ENCODE data around the gene UAP1L1. TPM values are rescaled to one million over a fixed set of nuclear protein-coding genes. Genes with fewer than 3 reads are reported as not detected.

Gene UAP1L1
- total and polyA plus RNA-seq, 2 of the 4 experiments (the other 2 are of a cell fraction), result 2.3 to 9.8 TPM

GRCh38 chr9:137050570-137050969 is 26.7 kb upstream of the UAP1L1 start:
- Histone ChIP-seq H2BK5ac (ENCODE audit: low read depth, low read length, poor library complexity, severe bottlenecking) (no peak overlapping the region), H3K9me1 (ENCODE audit: insufficient read depth, low read length) (no peaks in the 10 kb centered on the region), H3K9me3 (ENCODE audit: control insufficient read depth, insufficient read depth, low read length) (no peaks in the 10 kb centered on the region), H2BK15ac (ENCODE audit: low read depth, low read length) (no peak overlapping the region), H2BK20ac (ENCODE audit: low read depth, low read length) (no peak overlapping the region), H3K4me1 (ENCODE audit: control insufficient read depth, insufficient read depth, low read length) (no peaks in the 10 kb centered on the region; the same call in 1 of the 2 replicates), H4K5ac (ENCODE audit: low read depth, low read length) (no peak overlapping the region), H4K20me1 (ENCODE audit: insufficient read depth, low read length) (no peaks in the 10 kb centered on the region; the same call in 1 of the 2 replicates), H3K27ac (ENCODE audit: insufficient read depth, low read length) (no peak overlapping the region), H3K23ac (ENCODE audit: low read depth, low read length) (no peak overlapping the region), H4K8ac (ENCODE audit: low read depth in 2 of 2, low read length in 2 of 2) (no peak overlapping the region), H3K56ac (ENCODE audit: extremely low read depth, insufficient read depth, low read length) (no peak overlapping the region), H4K91ac (ENCODE audit: insufficient read depth, low read depth, low read length) (no peak overlapping the region), H3K36me3 (ENCODE audit: control insufficient read depth, insufficient read depth, low read length) (no peaks in the 10 kb centered on the region), H3K4me2 (ENCODE audit: low read depth, low read length) (no peak overlapping the region), H2AK9ac (replicated peaks; ENCODE audit: low read depth, low read length, poor library complexity) (no peak overlapping the region), H2BK120ac (ENCODE audit: low read depth, low read length) (no peak overlapping the region), H3K79me1 (ENCODE audit: low read depth in 1 of 2, low read length in 2 of 2) (no peaks in the 10 kb centered on the region), H2AFZ (replicated peaks; ENCODE audit: low read length, poor library complexity) (no peak overlapping the region), H3K4ac (ENCODE audit: low read depth, low read length) (no peak overlapping the region), H3K9ac (ENCODE audit: low read depth, low read length) (no peak overlapping the region), H2AK5ac (ENCODE audit: low read depth, low read length) (no peak overlapping the region), H3K14ac (replicated peaks; ENCODE audit: low read depth, low read length) (no peak overlapping the region), H3K27me3 (ENCODE audit: control insufficient read depth, insufficient read depth, low read length) (peaks cover 71% of the 10 kb centered on the region), H3K18ac (ENCODE audit: low read depth, low read length) (no peak overlapping the region), H3K4me3 (ENCODE audit: insufficient read depth, low read depth, low read length) (no peak overlapping the region)
- POLR2A ChIA-PET (ENCODE audit: unreplicated experiment), result no interaction called here
- ATAC-seq (ENCODE audit: low read depth), result no peak
- no peak for TF ChIP-seq CEBPB (IDR thresholded peaks at IDR 0.05; ENCODE audit: low read depth, low read length)
- no peak for TF ChIP-seq MXI1 (IDR thresholded peaks at IDR 0.05; ENCODE audit: borderline replicate concordance, low read depth, low read length)
- TF ChIP-seq BHLHE40 (IDR thresholded peaks at IDR 0.05; ENCODE audit: low read depth, low read length), result no peak
- TF ChIP-seq MAFK (IDR thresholded peaks at IDR 0.05; ENCODE audit: low read depth, low read length), result no peak
- no peak for TF ChIP-seq POLR2A (IDR thresholded peaks at IDR 0.05; ENCODE audit: low read depth, low read length)
- TF ChIP-seq RAD21 (IDR thresholded peaks at IDR 0.05; ENCODE audit: low read length), result no peak
- no peak for TF ChIP-seq RFX5 (IDR thresholded peaks at IDR 0.05; ENCODE audit: low read depth, low read length)
- no peak for DNase-seq
- WGBS, 2 experiments (ENCODE audit: extremely low coverage in 2 of 2, insufficient read length in 1 of 2), result 70% methylated on average over 3 of the region's 5 CpGs; no CpG with 5 or more reads in 1 of the 2 experiments
- intact Hi-C loops (cut with micrococcal nuclease) (no loop called here), dilution Hi-C loops (cut with HindIII; ENCODE audit: low sequenced_read_pairs, unreplicated experiment) (no loop called here), in situ Hi-C loops (cut with MboI; ENCODE audit: low sequenced_read_pairs) (no loop called here)
- CTCF ChIA-PET, result no interaction called here
- BruUV-seq (replicated peaks), result no TSS peak
